Measurements from ENCODE around the gene METRN. TPM values are rescaled to one million over a fixed set of nuclear protein-coding genes. Genes with fewer than 3 reads are reported as not detected.
A peak's percentile ranks its signal among the peaks of the same experiment; 100 is the strongest.

The METRN gene
- polyA plus RNA-seq, 3 donors, result 0.97 to 5.4 (median 1.7) TPM

- H4K20me1 ChIP-seq (ENCODE audit: insufficient read depth, low read length), result peaks cover 44% of the 10 kb centered on the region
- Mint-ChIP-seq H3K9me3 (peaks cover 0 to 5% (median 0%) of the 10 kb centered on the region in 7 donors), H3K36me3 (peaks cover 16 to 22% of the 10 kb centered on the region in 2 donors), H3K4me1 (peaks cover 33% of the 10 kb centered on the region), H3K4me3 (peak overlapping the region; percentile 79 to 90), H3K27me3 (ENCODE audit: low read depth in 3 of 3) (peaks cover 21 to 37% (median 23%) of the 10 kb centered on the region in 3 donors), H3K27ac (peak overlapping the region in 4 of 7 donors; percentile 25 to 84 (median 53))
- peak overlapping the region; percentile 82 for H2AFZ ChIP-seq (ENCODE audit: insufficient read depth, low read depth, low read length, poor library complexity, severe bottlenecking)
- H3K4me1 ChIP-seq (ENCODE audit: control insufficient read depth in 1 of 2, insufficient read depth in 2 of 2, low read length in 2 of 2), result peaks cover 37 to 58% of the 10 kb centered on the region in 2 donors
- WGBS (ENCODE audit: insufficient coverage), result 34% methylated on average over 29 of the region's 52 CpGs
- H3K9me3 ChIP-seq (replicated peaks in 1 of 2; ENCODE audit: control insufficient read depth in 1 of 2, insufficient read depth in 1 of 2, low read length in 2 of 2), result no peaks in the 10 kb centered on the region
- peaks cover 10 to 21% of the 10 kb centered on the region in 2 donors for H3K36me3 ChIP-seq (replicated peaks in 1 of 2; ENCODE audit: control insufficient read depth in 1 of 2, insufficient read depth in 2 of 2, low read length in 2 of 2)
- DNase-seq, result peak in 2 of 3 donors; percentile 17 to 20
- H3K79me2 ChIP-seq (ENCODE audit: insufficient read depth, low read length), result peaks cover 33% of the 10 kb centered on the region
- intact Hi-C loops (cut with micrococcal nuclease), result loop anchor here in 1 of 2 donors (2.0 kb wide), 1 partner anchor 16 kb away; no protein-coding TSS in a partner anchor
- H3K9ac ChIP-seq (ENCODE audit: insufficient read depth, low read length, poor library complexity, severe bottlenecking), result peak overlapping the region; percentile 49
- TF ChIP-seq CTCF (IDR thresholded peaks at IDR 0.05), result no peak
- H3K27ac ChIP-seq (ENCODE audit: low read depth in 1 of 2, low read length in 2 of 2), result no peak overlapping the region
- H3K4me2 ChIP-seq (replicated peaks; ENCODE audit: extremely low read depth, low read length, poor library complexity, severe bottlenecking), result peak overlapping the region; percentile 95
- peak overlapping the region; percentile 32 to 82 (median 40) for H3K4me3 ChIP-seq (replicated peaks in 1 of 3; ENCODE audit: low read depth in 2 of 3, low read length in 3 of 3)
- H3K27me3 ChIP-seq (ENCODE audit: control insufficient read depth in 2 of 2, insufficient read depth in 2 of 2, low read length in 2 of 2), result peaks cover 3 to 30% of the 10 kb centered on the region in 2 donors
Observed at GRCh38 chr16:678858-679813, 35.8 kb upstream of the METRN start.

- WGBS (ENCODE audit: insufficient coverage), result under 1% methylated on average over 76 of the region's 91 CpGs
Observed at GRCh38 chr16:679814-680624, 34.9 kb upstream of the METRN start, which contains the start of gene STUB1. TSS of gene STUB1 (plus strand) at chr16:680410. CDS start at chr16:680526, 116 bp downstream.

More at GRCh38 chr16:679814-680624, 34.9 kb upstream of the METRN start, which contains the start of gene STUB1:
- Histone ChIP-seq H4K20me1 (ENCODE audit: insufficient read depth, low read length) (peaks cover 35% of the 10 kb centered on the region), H3K9me3 (replicated peaks in 1 of 2; ENCODE audit: control insufficient read depth in 1 of 2, insufficient read depth in 1 of 2, low read length in 2 of 2) (no peaks in the 10 kb centered on the region), H3K79me2 (ENCODE audit: insufficient read depth, low read length) (peaks cover 33% of the 10 kb centered on the region), H3K4me1 (ENCODE audit: control insufficient read depth in 1 of 2, insufficient read depth in 2 of 2, low read length in 2 of 2) (peaks cover 39 to 59% of the 10 kb centered on the region in 2 donors), H2AFZ (ENCODE audit: insufficient read depth, low read depth, low read length, poor library complexity, severe bottlenecking) (peak within 1 kb of the TSS; percentile 82), H3K27ac (ENCODE audit: low read depth in 1 of 2, low read length in 2 of 2) (peak within 1 kb of the TSS; percentile 74 to 85), H3K27me3 (ENCODE audit: control insufficient read depth in 2 of 2, insufficient read depth in 2 of 2, low read length in 2 of 2) (peaks cover 3 to 25% of the 10 kb centered on the region in 2 donors), H3K4me3 (replicated peaks in 1 of 3; ENCODE audit: low read depth in 2 of 3, low read length in 3 of 3) (peak within 1 kb of the TSS; percentile 58 to 82 (median 76)), H3K36me3 (replicated peaks in 1 of 2; ENCODE audit: control insufficient read depth in 1 of 2, insufficient read depth in 2 of 2, low read length in 2 of 2) (peaks cover 10 to 20% of the 10 kb centered on the region in 2 donors), H3K9ac (ENCODE audit: insufficient read depth, low read length, poor library complexity, severe bottlenecking) (peak within 1 kb of the TSS; percentile 78), H3K4me2 (replicated peaks; ENCODE audit: extremely low read depth, low read length, poor library complexity, severe bottlenecking) (peak within 1 kb of the TSS; percentile 95)
- peaks cover 0 to 3% (median 0%) of the 10 kb centered on the region in 7 donors for H3K9me3 Mint-ChIP-seq
- H3K36me3 Mint-ChIP-seq, result peaks cover 14 to 21% of the 10 kb centered on the region in 2 donors
- H3K27me3 Mint-ChIP-seq (ENCODE audit: low read depth in 3 of 3), result peaks cover 16 to 30% (median 19%) of the 10 kb centered on the region in 3 donors
- H3K4me1 Mint-ChIP-seq, result peaks cover 29% of the 10 kb centered on the region
- H3K27ac Mint-ChIP-seq, result peak within 1 kb of the TSS; percentile 63 to 93 (median 91)
- no peak for TF ChIP-seq CTCF (IDR thresholded peaks at IDR 0.05)
- H3K4me3 Mint-ChIP-seq, result peak within 1 kb of the TSS; percentile 79 to 90
- DNase-seq, result peak; percentile 73 to 85 (median 75)
- intact Hi-C loops (cut with micrococcal nuclease), result loop anchor here (2.0 to 5.0 kb wide), 3 partner anchors 17 to 93 kb away; partner anchors contain the start of gene METTL26 (in 1 of the 2)
